GM18502 (cell line): Measurements from ENCODE around the gene IFNL4.
"Not testable (repeated sequence)": the region's sequence is repeated elsewhere in the genome, so short reads cannot be mapped to it uniquely, and the experiment has no call there.

Experiments used
- ATAC-seq: cut with Tn5 transposase; IDR thresholded peaks from one replicate; pipeline ENCODE4 v1.9.1; 2021; ENCODE audit warnings: mild to moderate bottlenecking; ENCODE audit not compliant: unreplicated experiment, poor library complexity

The IFNL4 gene

DNA sequence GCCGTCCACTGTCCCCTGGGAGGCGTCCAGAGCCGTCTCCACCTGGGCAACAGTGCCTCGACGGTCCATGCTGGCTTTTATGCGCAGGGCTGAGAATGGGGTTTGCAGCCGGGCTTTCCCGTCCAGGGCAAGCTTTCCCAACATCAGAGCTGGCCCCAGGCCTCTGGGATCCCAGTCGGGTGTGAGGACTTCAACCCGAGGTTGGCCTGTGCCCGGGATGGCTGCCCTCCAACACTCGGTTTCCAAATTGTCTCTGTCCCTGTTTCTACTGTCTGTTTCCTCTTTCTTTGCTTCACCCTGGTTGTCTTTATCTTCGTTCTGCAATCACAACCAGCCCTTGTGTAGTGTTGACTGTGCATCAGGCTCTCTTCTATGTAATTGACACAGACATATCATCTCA lies at the start of gene IFNL4:
TSS of gene IFNL4 (minus strand) at position 51 of the 400 bp plus-strand sequence.
- ATAC-seq: no peak

DNA sequence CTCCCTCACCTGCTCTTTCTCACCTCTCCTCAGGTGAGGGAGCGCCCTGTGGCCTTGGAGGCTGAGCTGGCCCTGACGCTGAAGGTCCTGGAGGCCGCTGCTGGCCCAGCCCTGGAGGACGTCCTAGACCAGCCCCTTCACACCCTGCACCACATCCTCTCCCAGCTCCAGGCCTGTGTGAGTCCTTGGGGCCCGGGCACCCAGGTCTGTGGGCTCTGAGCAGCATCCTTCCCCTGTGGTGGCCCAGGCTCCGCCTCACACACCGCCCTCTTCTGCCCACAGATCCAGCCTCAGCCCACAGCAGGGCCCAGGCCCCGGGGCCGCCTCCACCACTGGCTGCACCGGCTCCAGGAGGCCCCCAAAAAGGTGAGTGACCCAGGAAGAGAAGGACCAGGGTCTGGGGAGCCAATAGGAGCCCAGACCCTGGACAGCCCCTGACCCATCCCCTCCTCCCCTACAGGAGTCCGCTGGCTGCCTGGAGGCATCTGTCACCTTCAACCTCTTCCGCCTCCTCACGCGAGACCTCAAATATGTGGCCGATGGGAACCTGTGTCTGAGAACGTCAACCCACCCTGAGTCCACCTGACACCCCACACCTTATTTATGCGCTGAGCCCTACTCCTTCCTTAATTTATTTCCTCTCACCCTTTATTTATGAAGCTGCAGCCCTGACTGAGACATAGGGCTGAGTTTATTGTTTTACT lies 49.4 kb upstream of the IFNL4 start:
- no peak for ATAC-seq

DNA sequence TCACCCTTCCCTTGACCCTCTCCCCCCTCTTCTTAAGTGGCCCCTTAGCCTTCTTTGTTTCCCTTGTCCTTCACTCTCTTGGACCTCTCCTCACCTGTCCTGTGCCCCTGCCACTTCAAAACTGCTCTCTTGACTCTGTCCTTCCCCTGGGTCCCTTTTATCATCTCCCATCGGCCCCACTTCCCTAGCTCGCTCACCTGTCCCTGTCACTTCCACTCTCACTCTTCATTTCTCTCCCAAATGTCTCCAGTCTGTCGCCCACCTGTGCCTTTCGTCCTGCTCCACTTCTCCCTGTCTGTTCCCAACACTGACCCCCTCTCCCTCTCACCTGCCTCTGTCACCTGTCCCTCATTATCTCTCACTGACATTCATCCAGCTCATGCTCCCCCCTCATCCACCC lies 48.2 kb upstream of the IFNL4 start:
- ATAC-seq: no peak

DNA sequence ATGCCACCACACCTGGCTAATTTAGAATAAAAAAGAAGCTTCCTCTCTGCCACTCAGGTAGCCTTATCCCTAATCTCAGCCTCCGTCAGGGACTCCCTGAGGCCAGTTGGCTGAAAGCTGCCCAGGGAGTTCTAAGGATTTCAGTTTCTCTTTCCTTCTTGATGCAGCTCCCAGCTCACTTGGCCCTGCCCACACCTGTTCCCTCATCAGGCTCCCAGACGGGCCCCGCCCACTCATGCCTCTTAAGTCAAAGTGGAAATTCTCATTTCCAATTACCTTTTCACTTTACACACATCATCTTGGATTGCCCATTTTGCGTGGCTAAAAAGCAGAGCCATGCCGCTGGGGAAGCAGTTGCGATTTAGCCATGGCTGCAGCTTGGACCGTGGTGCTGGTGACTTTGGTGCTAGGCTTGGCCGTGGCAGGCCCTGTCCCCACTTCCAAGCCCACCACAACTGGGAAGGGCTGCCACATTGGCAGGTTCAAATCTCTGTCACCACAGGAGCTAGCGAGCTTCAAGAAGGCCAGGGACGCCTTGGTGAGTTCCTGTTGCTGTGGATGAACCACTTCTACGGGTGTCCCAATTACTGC lies 47.5 kb upstream of the IFNL4 start, which contains the start of gene IFNL1:
TSS of gene IFNL1 (plus strand) at position 353 of the 591 bp plus-strand sequence. CDS start at position 368, 15 bp downstream.
- ATAC-seq: no peak

DNA sequence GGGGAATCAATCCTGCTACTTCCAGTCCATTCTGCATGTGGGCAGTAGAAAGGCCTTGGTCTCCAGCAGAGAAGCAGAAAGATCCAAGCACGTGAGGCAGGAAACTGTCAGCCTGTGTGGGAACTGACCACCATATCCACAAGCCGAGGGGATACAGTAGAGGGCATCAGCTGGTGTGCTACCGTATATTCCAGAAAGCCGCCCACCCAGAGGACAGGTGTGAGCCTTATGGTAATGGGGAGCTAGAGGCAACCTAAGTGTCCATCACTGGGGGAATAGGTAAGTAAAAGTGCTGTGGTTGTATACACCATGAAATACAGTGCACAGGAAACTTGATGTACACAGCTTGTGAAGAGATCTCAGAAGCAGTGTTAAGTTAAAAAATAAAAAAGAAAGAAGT lies 44.7 kb upstream of the IFNL4 start:
- no peak for ATAC-seq

DNA sequence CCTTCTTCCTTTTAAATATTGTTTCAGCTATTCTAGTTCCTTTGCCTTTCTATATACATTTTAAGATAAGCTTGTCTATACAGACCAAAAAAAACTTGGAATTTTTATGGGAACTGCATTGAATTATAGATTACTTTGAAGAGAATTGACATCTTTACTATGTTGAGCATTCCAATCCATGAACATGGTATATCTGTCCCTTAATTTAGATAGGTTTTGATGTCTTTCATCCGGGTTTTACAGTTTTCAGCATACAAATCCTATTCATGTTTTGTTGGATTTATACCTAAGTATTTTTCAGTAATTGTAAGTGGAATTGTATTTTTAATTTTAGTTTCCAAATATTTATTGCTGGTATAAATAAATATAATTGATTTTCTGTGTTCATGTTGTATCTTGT lies 35.4 kb upstream of the IFNL4 start:
- no peak for ATAC-seq

DNA sequence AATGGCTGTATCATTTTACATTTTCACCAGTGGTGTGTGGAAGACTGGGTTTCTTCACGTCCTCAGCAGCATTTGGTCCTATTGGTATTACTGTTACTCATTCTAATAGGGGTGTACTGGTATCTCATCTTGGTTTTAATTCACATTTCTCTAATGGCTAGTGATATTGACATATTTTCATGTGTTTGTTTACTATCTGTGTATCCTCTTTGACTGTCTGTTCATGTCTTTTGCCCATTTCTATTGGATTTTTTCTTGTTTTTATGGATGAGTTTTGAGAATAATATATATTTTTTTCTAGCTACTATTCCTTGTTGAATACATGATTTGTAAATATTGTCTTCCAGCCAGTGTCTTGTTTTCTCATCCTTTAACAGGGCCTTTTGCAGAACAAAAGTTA lies 33.4 kb upstream of the IFNL4 start:
- no peak for ATAC-seq

DNA sequence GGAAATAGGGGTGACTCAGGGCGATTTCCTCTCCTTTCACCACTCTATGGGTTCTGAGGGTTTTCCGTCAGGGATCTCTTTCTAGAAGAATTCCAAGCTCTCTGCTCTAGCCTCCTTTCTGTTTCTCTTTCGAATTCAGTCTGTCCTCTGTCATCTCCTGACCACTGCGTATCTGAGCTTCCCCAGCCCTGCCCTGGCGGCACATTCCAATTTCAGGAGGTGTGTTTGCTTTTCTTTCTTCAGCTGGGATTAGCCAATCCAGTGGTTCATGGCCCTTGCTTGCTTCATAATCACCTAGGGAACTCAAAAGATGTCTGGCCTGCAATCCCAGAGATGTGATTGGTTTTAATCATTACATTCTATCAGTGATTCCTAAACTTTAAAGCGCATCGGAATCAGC lies 28.9 kb upstream of the IFNL4 start:
- ATAC-seq: no peak

DNA sequence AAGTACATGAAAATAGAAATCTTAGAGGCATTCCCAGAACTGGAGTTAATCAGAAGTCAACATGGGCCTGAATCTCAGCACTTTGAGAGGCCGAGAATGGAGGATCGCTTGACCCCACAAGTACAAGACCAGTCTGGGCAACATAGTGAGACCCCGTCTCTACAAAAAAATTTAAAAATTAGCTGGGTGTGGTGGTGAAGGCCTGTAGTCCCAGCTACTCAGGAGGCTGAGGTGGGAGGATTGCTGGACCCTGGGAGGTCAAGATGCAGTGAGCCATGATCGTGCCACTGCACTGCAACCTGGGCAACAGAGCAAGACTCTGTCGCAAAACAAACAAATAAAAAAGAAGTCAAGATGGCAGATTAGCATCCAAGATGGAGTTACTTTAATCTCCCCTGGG lies 28.1 kb upstream of the IFNL4 start:
- no peak for ATAC-seq

DNA sequence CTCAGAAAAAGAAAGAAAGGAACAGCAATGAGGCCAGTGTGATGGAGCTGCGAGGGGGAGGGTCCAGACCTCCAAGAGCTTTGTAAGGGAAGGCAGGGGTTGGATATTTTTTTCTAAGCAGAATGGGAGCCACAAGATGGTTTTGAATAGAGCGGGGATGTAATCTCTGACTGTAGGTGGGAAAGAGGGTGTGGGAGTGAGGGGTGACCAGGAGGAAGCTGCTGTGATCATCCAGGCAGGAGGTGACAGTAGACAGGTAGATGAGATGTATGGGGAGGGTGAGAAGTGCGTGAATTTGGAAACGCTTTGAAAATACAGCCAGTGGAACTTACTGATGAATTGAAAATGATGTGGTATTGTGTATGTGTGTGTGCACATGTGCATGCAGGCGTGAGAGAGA lies 26.9 kb upstream of the IFNL4 start:
- ATAC-seq: no peak

DNA sequence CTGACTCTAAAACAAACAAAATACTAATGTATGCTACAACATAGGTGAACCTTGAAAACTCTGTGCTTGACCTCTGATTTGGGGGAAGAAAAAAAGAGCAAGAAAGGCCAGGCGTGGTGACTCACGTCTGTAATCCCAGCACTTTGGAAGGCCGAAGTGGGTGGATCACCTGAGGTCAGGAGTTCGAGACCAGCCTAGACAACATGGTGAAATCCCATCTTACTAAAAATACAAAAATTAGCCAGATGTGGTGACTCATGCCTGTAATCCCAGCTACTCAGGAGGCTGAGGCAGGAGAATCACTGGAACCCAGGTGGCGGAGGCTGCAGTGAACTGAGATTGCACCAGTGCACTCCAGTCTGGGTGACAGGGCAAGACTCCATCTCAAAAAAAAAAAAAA lies 25.2 kb upstream of the IFNL4 start:
- not testable (repeated sequence) for ATAC-seq

DNA sequence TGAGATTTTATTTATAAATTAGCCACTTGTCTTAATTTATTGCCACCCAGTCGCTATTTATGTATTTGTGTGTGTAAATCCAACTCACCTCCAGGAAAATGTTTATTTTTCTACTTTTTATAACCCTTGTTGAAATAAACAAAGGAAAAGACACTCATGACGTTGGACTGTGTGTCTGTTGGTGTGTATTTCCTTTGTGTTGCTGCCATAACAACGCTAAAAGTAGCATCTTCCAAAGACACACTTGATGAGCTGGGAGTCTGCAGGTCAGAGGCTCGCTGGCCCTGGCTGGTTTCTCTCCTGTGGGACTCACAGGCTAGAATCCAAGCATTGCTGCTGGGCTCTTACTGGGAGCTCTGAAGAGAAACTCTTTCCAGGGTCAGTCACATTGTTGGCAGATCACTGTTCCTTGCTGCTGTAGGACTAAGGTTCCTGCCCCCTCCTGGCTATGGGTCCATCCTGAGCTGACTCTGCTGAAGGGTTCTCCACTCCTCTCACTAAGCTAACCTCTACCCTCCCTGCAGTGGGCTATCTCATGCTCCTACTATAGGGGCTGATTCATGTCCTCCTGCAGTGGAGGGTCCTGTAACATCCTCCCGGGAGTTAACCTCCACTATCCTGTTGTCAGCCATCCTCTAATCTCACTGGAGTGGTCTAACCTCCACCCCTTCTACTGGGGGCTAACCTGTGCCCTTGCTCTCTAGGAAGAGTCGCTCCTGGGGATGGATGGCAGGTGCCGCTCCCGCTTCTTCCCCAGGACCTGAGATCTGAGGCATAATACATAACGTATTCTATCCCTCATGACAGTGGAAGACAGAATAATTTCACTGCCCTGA lies 21.6 kb upstream of the IFNL4 start:
- ATAC-seq: no peak

DNA sequence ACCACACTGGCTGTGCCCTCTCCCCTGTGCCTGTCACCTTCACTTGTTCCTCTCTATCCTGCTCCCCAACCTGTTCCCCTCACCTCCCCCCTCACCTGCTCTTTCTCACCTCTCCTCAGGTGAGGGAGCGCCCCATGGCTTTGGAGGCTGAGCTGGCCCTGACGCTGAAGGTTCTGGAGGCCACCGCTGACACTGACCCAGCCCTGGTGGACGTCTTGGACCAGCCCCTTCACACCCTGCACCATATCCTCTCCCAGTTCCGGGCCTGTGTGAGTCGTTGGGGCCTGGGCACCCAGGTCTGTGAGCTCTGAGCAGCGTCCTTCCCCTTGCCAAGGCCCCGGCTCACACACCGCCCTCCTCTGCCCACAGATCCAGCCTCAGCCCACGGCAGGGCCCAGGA lies 20.7 kb upstream of the IFNL4 start:
- not testable (repeated sequence) for ATAC-seq

DNA sequence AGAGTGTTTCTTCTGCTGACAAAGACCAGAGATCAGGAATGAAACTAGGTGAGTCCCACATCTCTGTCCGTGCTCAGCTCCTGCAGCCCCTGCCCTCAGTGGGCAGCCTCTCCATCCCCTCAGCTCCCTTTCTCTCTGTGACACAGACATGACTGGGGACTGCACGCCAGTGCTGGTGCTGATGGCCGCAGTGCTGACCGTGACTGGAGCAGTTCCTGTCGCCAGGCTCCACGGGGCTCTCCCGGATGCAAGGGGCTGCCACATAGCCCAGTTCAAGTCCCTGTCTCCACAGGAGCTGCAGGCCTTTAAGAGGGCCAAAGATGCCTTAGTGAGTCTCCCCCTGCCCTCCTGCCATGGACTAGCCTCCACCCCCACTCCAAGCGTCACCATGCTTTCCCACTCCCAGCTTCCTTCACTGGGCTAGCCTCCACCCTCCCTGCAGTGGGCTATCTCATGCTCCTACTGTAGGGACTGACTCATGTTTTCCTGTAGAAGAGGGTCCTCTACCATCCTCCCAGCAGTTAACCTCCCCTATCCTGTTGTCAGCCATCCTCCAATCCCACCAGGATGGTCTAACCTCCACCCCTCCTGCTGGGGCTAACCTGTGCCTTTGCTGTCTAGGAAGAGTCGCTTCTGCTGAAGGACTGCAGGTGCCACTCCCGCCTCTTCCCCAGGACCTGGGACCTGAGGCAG lies 20.0 kb upstream of the IFNL4 start:
- not testable (repeated sequence) for ATAC-seq

DNA sequence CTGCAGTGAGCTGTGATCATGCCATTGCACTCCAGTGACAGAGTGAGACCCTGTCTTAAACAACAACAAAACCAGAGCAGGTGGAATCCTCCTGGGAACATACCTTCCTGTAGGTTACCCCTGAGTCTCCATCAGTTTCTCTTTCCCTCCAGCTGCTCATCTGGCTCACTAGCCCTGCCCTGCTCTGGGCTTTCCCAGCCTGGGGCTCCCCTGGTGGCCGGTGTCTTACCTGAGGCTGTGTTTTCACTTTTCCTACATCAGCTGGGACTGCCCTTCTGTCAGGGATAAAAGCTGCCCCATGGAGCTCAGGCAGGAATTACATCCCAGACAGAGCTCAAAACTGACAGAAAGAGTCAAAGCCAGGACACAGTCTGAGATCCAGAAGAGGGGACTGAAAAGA lies 19.4 kb upstream of the IFNL4 start, which contains the start of gene IFNL2:
TSS of gene IFNL2 (plus strand) at position 312 of the 400 bp plus-strand sequence. CDS start 173 bp downstream, outside the sequence.
- ATAC-seq: not testable (repeated sequence)

DNA sequence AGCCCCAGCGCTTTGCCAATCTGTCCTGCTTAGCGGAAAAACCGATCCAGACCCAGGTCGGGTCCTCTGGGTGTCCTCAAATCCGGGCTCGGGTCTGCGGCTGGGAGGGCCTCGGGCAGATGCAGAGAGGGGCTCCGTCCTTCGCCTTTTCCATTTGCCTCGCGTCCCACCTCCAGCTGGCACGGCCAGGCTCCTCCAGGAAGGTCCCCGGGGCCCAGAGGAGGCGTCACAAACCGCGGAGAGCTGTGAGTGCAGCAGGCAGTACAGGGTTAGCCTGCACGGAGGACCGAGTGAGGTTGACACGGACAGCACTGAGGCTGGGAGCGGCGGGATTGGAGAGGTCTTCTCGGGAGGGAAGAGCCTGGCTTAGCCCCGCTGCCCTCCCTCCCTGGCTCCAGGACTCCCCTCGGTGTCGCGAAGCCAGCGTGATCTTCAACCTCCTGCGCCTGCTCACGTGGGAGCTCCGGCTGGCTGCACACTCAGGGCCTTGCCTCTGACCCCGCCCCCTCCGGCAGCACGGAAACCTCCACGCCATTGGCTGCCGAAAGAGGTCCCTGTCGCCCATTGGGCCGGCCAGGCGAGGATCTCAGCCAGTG lies 16.8 kb upstream of the IFNL4 start:
- no peak for ATAC-seq

DNA sequence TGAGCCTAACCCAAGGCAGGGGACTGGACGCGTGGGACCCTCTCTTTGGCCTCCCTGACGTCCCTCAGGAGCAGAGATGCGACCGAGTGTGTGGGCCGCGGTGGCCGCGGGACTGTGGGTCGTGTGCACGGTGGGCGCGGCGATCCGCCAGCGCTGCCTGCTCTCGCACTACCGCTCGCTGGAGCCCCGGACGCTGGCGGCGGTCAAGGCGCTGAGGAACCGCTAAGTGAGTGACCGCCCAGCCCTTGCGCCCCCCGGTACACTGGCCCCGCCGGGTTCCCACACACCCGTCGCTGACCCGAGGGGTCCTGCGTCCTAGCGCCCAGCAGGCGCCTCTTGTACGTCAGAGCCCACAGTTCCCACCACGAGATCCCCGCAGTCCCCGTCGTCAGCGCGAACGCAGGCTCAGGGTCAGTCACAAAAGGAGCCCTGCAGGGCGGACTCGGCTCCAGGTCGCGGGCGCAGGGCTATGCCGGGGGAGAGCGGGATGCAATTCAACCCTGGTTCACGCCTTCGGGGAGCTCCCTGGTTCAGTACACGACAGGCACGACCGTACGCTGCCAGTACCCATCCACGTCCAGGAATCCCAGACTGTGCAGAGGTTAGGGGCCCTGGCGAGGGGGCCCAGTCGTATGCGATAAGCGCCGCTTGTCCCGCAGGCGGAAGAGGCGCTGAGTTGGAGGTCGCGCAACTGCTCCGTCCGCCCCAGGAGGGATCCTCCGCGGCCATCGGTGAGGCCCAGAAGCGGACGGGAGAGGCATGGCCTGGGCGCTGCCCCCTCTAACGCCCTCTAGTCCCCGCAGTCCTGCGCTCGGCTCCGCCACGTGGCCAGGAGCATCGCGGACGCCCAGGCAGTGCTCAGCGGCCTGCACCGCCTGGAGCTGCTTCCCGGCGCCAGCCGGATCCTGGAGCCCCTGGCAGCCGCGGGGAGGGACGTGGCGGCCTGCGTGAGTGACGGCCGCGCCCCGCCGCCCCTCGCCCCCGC lies 15.9 kb upstream of the IFNL4 start:
- no peak for ATAC-seq

DNA sequence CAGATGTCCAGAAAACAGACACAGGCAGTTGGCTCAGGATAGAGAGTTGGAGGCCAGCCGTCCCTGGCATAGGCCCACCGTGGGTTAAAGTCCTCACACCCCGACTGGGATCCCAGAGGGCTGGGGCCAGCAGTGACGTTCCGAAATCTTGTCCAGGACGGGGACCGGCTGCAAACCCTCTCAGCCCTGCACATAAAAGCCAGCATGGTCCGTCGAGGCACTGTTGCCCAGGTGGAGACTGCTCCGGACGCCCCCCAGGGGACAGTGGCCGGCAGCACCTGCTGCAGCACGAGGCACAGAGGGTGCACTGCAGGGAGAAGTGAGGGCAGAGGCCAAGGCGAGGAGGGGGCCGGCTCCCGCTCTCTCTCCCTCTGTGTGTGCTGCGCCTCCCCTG lies 15.3 kb upstream of the IFNL4 start:
- no peak for ATAC-seq

DNA sequence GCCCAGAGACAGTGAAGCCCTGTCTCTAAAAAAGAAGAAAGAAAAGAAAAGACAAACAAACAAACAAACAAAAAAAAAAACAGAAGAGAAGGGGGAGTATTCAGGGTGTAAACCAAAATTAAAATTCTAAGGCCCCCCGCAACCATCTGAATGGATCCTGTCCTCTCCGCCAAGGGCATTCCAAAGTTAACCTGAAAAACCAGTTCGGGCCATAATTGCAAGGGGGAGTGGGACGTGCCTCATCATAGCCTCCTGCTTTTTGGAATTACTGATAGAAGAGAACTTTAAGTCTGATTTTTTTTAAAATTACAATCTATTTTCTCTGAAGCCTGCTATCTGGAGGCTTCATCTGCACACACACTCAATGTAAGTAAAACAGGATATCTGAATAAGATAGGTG lies 13.8 kb upstream of the IFNL4 start:
- no peak for ATAC-seq
